WTC11 (cell line): ENCODE results near the gene DAPK1. TPM values are rescaled to one million over a fixed set of nuclear protein-coding genes. Genes with fewer than 3 reads are reported as not detected.

Source experiments
- ATAC-seq: fragments of 200-7000 bp; cut with Tn5 transposase; 2 replicates; pipeline ENCODE4 v1.10.0; 2021; ENCODE audit warnings: mild to moderate bottlenecking, moderate library complexity
- CTCF ChIA-PET: fragments of 300-600 bp; sonication (Branson Sonifier 250); formaldehyde crosslinking; loops from one replicate; lab custom pipeline; 2021; ENCODE audit warnings: antibody characterized with exemption; lab: Charles Lee
- POLR2A ChIA-PET: fragments of 350-600 bp; sonication (Branson Sonifier 250); formaldehyde crosslinking; loops from one replicate; lab custom pipeline; 2021; ENCODE audit warnings: antibody characterized with exemption; lab: Charles Lee
- DNase-seq: peaks from one replicate; pipeline ENCODE4 v3.0.0; 2021; ENCODE audit warnings: low spot score
- H3K27ac Mint-ChIP-seq: 2 replicates; pipeline ENCODE4 v1.8.0; 2021; ENCODE audit warnings: mixed read lengths
- H3K27me3 Mint-ChIP-seq: 2 replicates; pipeline ENCODE4 v1.8.0; 2021; ENCODE audit warnings: low read depth, mild to moderate bottlenecking, moderate library complexity, mixed read lengths
- H3K36me3 Mint-ChIP-seq: 2 replicates; pipeline ENCODE4 v1.8.0; 2021; ENCODE audit warnings: mixed read lengths
- H3K4me1 Mint-ChIP-seq: 2 replicates; pipeline ENCODE4 v1.8.0; 2022; ENCODE audit warnings: mixed read lengths
- H3K4me3 Mint-ChIP-seq: 2 replicates; pipeline ENCODE4 v1.8.0; 2021; ENCODE audit warnings: mild to moderate bottlenecking, moderate library complexity, mixed read lengths
- H3K9me3 Mint-ChIP-seq: 2 replicates; pipeline ENCODE4 v1.8.0; 2021; ENCODE audit warnings: mixed read lengths
- ATF1 ChIP-seq: sonication (generic); formaldehyde crosslinking; IDR thresholded peaks from 2 replicates; pipeline ENCODE4 v1.8.1; 2023; ENCODE audit warnings: mild to moderate bottlenecking, moderate library complexity, missing genetic modification reagents
- CREM ChIP-seq: sonication (generic); formaldehyde crosslinking; IDR thresholded peaks from 2 replicates; pipeline ENCODE4 v1.8.1; 2022; ENCODE audit warnings: mild to moderate bottlenecking, missing genetic modification reagents, moderate library complexity
- ESRRA ChIP-seq: sonication (generic); formaldehyde crosslinking; IDR thresholded peaks from 2 replicates; pipeline ENCODE4 v1.8.1; 2022; ENCODE audit warnings: mild to moderate bottlenecking, missing genetic modification reagents, borderline replicate concordance
- FOXP4 ChIP-seq: sonication (generic); formaldehyde crosslinking; IDR thresholded peaks from 2 replicates; pipeline ENCODE4 v1.8.0; 2022; ENCODE audit warnings: mild to moderate bottlenecking, missing genetic modification reagents
- GRHL2 ChIP-seq: fragments of 250-450 bp; sonication (Bioruptor Pico); IDR thresholded peaks from 2 replicates; pipeline ENCODE4 v1.8.0; 2022; ENCODE audit warnings: mild to moderate bottlenecking, moderate library complexity; ENCODE audit not compliant: insufficient replicate concordance, severe bottlenecking
- KAT7 ChIP-seq: sonication (generic); formaldehyde crosslinking; IDR thresholded peaks from 2 replicates; pipeline ENCODE4 v1.8.1; 2023; ENCODE audit warnings: missing genetic modification reagents, mild to moderate bottlenecking, borderline replicate concordance
- MLX ChIP-seq: sonication (generic); formaldehyde crosslinking; IDR thresholded peaks from 2 replicates; pipeline ENCODE4 v1.8.1; 2023; ENCODE audit warnings: mild to moderate bottlenecking, missing genetic modification reagents, moderate library complexity
- NFE2L1 ChIP-seq: sonication (generic); formaldehyde crosslinking; IDR thresholded peaks from 2 replicates; pipeline ENCODE4 v1.8.1; 2023; ENCODE audit warnings: missing genetic modification reagents
- SP1 ChIP-seq: sonication (generic); formaldehyde crosslinking; conservative IDR thresholded peaks from 2 replicates; pipeline ENCODE4 v1.8.1; 2022; ENCODE audit warnings: missing genetic modification reagents
- TEAD4 ChIP-seq: sonication (generic); formaldehyde crosslinking; IDR thresholded peaks from 2 replicates; pipeline ENCODE4 v1.8.0; 2022; ENCODE audit warnings: mild to moderate bottlenecking, missing genetic modification reagents
- TP53 ChIP-seq: sonication (generic); formaldehyde crosslinking; IDR thresholded peaks from 2 replicates; pipeline ENCODE4 v1.8.1; 2023; ENCODE audit warnings: mild to moderate bottlenecking, missing genetic modification reagents
- ZNF121 ChIP-seq: sonication (generic); formaldehyde crosslinking; IDR thresholded peaks from 2 replicates; pipeline ENCODE4 v1.8.0; 2023; ENCODE audit warnings: missing genetic modification reagents
- ZNF232 ChIP-seq: sonication (generic); formaldehyde crosslinking; IDR thresholded peaks from 2 replicates; pipeline ENCODE4 v1.8.0; 2022; ENCODE audit warnings: mild to moderate bottlenecking, missing genetic modification reagents
- ZNF396 ChIP-seq: fragments of 250-450 bp; sonication (Bioruptor Pico); IDR thresholded peaks from 2 replicates; pipeline ENCODE4 v1.8.0; 2021; ENCODE audit warnings: mild to moderate bottlenecking, moderate library complexity, borderline replicate concordance
- ZNF423 ChIP-seq: fragments of 250-450 bp; sonication (Bioruptor Pico); IDR thresholded peaks from 2 replicates; pipeline ENCODE4 v2.1.2; 2022; ENCODE audit warnings: mild to moderate bottlenecking, moderate library complexity
- ZNF671 ChIP-seq: fragments of 250-450 bp; sonication (Bioruptor Pico); IDR thresholded peaks from 2 replicates; pipeline ENCODE4 v1.8.0; 2021; ENCODE audit warnings: mild to moderate bottlenecking
- total RNA-seq: library from RNA; stranded (reverse); gene quantifications from 3 replicates; pipeline ENCODE4 v1.2.3, GENCODE V29; 2021
- TF ChIP-seq, protein P1 (sequence below): sonication (generic); formaldehyde crosslinking; IDR thresholded peaks from 2 replicates; pipeline ENCODE4 v1.8.1; 2023; ENCODE audit warnings: mild to moderate bottlenecking, moderate library complexity, missing genetic modification reagents
- TF ChIP-seq, protein P2 (sequence below): fragments of 250-450 bp; sonication (Bioruptor Pico); IDR thresholded peaks from 2 replicates; pipeline ENCODE4 v1.9.0; 2021; ENCODE audit warnings: mild to moderate bottlenecking
- TF ChIP-seq, protein P3 (sequence below): sonication (generic); formaldehyde crosslinking; conservative IDR thresholded peaks from 2 replicates; pipeline ENCODE4 v1.8.1; 2023; ENCODE audit warnings: mild to moderate bottlenecking, low read depth, missing genetic modification reagents, moderate library complexity

Gene DAPK1
- total RNA-seq, 1 experiment from 2014 or later = 129 TPM

DNA sequence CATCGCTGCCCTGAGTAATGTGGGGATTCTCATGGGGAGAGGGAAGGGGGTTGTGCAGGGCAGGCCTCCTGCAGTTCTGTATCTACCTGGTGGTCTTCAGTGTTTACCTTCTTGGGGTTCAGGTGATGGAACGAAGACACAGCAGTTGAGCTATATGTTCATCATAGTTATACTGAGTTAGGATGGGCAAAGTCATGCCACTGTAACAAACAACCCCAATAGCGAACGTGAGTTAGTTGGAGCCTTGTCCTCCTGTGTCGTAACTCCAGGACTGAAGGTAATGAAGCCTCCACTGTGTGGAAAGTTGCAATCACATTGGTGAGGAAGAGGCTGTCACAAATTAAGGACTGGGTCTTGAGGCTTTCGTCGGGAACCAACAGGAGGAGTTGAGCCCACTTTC, 64.4 kb downstream of the DAPK1 start:
- Mint-ChIP-seq H3K4me3 (no peak overlapping the region), H3K4me1 (peaks cover 30% of the 10 kb centered on the region), H3K36me3 (peaks cover 32% of the 10 kb centered on the region), H3K9me3 (peaks cover 6% of the 10 kb centered on the region; the same call in 1 of the 2 replicates), H3K27ac (no peak overlapping the region), H3K27me3 (no peaks in the 10 kb centered on the region)
- no peak for TF ChIP-seq ZNF396 (CRISPR knock-in tag)
- TF ChIP-seq CREM = no peak
- no peak for ATAC-seq
- ChIA-PET CTCF (no interaction called here), POLR2A (no interaction called here)
- DNase-seq = no peak

DNA sequence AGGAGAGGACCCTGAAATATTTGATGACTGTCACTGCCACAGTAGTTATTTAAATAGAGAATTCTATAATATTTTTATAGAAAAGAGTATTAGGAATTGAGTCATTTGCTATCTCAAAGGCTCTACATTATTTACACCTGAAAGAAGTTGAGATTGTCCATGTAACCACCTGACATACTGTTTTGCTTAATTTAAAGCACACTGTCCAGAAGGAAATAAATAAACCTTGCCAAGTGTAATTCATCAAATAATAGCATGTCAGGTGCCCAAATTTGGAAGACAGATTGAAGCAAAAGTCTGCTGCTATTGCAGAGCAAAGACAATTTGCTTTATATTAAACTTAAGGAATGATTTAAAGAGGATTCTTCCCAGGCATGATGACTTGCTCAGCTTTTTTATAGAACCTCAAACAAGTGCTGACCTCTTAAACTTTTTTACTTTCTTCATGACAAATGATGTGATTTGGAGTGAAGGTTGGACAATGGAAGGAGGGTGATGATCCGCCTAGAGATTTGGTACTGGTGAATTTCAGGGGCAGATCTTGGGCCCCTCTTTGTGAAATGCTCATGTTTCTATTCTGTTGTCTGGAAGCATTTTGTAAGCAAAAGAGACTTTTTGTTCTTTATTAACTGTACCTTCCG, 65.0 kb downstream of the DAPK1 start:
- POLR2A ChIA-PET = no interaction called here
- CTCF ChIA-PET = no interaction called here
- peaks cover 32% of the 10 kb centered on the region for H3K36me3 Mint-ChIP-seq
- H3K27ac Mint-ChIP-seq = no peak overlapping the region
- no peaks in the 10 kb centered on the region for H3K27me3 Mint-ChIP-seq
- TF ChIP-seq TEAD4 (CRISPR knock-in tag) (no peak), ESRRA (CRISPR knock-in tag) (no peak)
- TF ChIP-seq, all 79 proteins: peak for 0
- Mint-ChIP-seq H3K4me1 (peaks cover 35% of the 10 kb centered on the region), H3K4me3 (no peak overlapping the region), H3K9me3 (peaks cover 6% of the 10 kb centered on the region; the same call in 1 of the 2 replicates)
- ATAC-seq (no peak), DNase-seq (no peak)

DNA sequence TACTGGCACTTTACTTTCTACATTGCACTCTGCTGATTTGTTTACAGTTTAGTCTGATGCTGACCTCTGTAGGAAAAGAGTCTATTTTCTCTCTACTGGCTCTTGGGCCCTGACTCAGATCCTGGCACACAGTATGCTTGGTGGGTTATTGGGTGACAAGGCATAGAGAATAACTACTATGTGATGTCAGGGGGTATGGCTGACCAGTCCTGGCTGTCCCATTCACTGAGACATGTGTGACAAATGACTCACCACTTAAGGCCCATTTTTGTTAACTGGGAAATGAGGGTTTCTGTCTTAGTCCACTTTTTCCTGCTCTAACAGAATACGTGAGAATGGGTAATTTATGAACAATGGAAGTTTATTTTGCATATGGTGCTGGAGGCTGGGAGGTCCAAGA, 66.4 kb downstream of the DAPK1 start:
- H3K9me3 Mint-ChIP-seq = peaks cover 6% of the 10 kb centered on the region; the same call in 1 of the 2 replicates
- H3K4me1 Mint-ChIP-seq = peaks cover 50% of the 10 kb centered on the region
- ATAC-seq = no peak
- CTCF ChIA-PET = no interaction called here
- POLR2A ChIA-PET = no interaction called here
- no peak overlapping the region for H3K4me3 Mint-ChIP-seq
- no peak for TF ChIP-seq ESRRA (CRISPR knock-in tag)
- TF ChIP-seq KAT7 (CRISPR knock-in tag) = no peak
- no peak for TF ChIP-seq TP53 (CRISPR knock-in tag)
- no peak for TF ChIP-seq ZNF232 (CRISPR knock-in tag)
- no peak overlapping the region for H3K27ac Mint-ChIP-seq
- peaks cover 32% of the 10 kb centered on the region for H3K36me3 Mint-ChIP-seq
- no peaks in the 10 kb centered on the region for H3K27me3 Mint-ChIP-seq
- no peak for DNase-seq

- peak overlapping the region; percentile 57; the same call in 1 of the 2 replicates for H3K27ac Mint-ChIP-seq
- no peak for DNase-seq
- POLR2A ChIA-PET = no interaction called here
- H3K4me1 Mint-ChIP-seq = peaks cover 57% of the 10 kb centered on the region
- H3K4me3 Mint-ChIP-seq = no peak overlapping the region
- CTCF ChIA-PET = no interaction called here
- H3K27me3 Mint-ChIP-seq = no peaks in the 10 kb centered on the region
- H3K9me3 Mint-ChIP-seq = peaks cover 6% of the 10 kb centered on the region; the same call in 1 of the 2 replicates
- H3K36me3 Mint-ChIP-seq = peaks cover 28% of the 10 kb centered on the region
- ATAC-seq = no peak
- TF ChIP-seq NFE2L1 (CRISPR knock-in tag) (no peak), TP53 (CRISPR knock-in tag) (no peak), SP1 (CRISPR knock-in tag) (no peak), MLX (CRISPR knock-in tag) (no peak), GRHL2 (CRISPR knock-in tag) (no peak), ZNF423 (CRISPR knock-in tag) (no peak), ATF1 (CRISPR knock-in tag) (no peak), ZNF671 (CRISPR knock-in tag) (no peak), TEAD4 (CRISPR knock-in tag) (no peak), FOXP4 (CRISPR knock-in tag) (no peak), ZNF121 (CRISPR knock-in tag) (no peak)
- TF ChIP-seq, protein P1, sequence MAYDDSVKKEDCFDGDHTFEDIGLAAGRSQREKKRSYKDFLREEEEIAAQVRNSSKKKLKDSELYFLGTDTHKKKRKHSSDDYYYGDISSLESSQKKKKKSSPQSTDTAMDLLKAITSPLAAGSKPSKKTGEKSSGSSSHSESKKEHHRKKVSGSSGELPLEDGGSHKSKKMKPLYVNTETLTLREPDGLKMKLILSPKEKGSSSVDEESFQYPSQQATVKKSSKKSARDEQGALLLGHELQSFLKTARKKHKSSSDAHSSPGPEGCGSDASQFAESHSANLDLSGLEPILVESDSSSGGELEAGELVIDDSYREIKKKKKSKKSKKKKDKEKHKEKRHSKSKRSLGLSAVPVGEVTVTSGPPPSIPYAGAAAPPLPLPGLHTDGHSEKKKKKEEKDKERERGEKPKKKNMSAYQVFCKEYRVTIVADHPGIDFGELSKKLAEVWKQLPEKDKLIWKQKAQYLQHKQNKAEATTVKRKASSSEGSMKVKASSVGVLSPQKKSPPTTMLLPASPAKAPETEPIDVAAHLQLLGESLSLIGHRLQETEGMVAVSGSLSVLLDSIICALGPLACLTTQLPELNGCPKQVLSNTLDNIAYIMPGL = no peak
- TF ChIP-seq, protein P2, sequence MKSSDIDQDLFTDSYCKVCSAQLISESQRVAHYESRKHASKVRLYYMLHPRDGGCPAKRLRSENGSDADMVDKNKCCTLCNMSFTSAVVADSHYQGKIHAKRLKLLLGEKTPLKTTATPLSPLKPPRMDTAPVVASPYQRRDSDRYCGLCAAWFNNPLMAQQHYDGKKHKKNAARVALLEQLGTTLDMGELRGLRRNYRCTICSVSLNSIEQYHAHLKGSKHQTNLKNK (CRISPR knock-in tag) = no peak
- TF ChIP-seq, protein P3, sequence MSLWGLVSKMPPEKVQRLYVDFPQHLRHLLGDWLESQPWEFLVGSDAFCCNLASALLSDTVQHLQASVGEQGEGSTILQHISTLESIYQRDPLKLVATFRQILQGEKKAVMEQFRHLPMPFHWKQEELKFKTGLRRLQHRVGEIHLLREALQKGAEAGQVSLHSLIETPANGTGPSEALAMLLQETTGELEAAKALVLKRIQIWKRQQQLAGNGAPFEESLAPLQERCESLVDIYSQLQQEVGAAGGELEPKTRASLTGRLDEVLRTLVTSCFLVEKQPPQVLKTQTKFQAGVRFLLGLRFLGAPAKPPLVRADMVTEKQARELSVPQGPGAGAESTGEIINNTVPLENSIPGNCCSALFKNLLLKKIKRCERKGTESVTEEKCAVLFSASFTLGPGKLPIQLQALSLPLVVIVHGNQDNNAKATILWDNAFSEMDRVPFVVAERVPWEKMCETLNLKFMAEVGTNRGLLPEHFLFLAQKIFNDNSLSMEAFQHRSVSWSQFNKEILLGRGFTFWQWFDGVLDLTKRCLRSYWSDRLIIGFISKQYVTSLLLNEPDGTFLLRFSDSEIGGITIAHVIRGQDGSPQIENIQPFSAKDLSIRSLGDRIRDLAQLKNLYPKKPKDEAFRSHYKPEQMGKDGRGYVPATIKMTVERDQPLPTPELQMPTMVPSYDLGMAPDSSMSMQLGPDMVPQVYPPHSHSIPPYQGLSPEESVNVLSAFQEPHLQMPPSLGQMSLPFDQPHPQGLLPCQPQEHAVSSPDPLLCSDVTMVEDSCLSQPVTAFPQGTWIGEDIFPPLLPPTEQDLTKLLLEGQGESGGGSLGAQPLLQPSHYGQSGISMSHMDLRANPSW (CRISPR knock-in tag) = no peak
Observed at GRCh38 chr9:87564791-87565241, 67.1 kb downstream of the DAPK1 start.
